HPDE6-E6E7 (cell line): ENCODE data around the gene NAPB.

Experiments used
- DNase-seq: peaks from one replicate; pipeline ENCODE4 v3.0.0; 2011; ENCODE audit warnings: missing footprints; ENCODE audit errors: extremely low spot score

The NAPB gene

DNA sequence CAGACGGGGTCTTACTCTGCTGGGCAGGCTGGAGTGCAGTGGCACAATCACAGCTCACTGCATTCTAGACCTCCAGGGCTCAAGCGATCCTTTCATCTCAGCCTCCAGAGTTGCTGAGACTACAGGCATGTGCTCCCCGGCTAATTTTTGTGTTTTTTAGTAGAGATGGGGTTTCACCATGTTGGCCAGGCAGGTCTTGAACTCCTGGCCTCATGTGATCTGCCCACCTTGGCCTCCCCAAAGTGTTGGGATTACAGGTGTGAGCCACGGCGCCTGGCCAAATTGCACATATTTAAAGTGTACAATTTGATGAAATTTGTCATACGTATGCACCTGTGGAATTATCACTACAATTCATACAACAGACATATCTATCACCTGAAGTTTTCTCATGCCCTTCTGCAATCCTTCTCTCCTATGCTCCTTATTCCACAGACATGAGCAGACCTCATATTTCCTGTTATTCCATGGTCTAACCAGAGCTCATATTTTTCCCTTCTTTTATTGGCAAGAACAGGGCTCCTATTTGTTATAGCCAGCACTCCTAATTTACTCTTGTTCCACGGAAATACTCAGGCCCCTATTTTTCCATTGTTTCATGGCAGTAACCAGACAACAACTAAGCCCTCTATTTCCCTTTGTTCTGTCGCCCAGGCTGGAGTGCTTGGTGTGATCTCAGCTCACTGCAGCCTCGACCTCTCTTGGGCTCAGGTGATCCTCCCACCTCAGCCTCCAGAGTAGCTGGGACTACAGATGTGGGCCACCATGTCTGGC is 16.0 kb upstream of the NAPB start:
- DNase-seq, result no peak

DNA sequence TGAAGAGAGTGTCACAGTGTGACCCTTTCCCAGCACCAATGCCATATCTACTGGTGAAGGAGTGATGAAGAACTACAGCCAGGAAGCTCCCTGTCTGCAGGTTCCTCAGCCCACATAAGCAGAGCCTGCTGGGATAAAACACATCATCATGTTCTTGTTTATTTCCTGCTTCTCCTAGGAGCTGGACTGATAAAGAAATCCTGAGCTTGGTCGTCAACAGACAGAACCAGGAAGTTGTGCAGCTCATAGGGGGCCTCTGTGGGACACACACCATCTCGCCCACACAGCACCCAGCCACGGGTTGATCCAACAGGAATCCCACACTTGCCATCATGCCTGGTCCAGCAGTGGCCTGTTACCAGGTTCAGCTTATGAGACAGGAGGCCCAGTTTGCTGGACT is 15.4 kb upstream of the NAPB start:
- no peak for DNase-seq

DNA sequence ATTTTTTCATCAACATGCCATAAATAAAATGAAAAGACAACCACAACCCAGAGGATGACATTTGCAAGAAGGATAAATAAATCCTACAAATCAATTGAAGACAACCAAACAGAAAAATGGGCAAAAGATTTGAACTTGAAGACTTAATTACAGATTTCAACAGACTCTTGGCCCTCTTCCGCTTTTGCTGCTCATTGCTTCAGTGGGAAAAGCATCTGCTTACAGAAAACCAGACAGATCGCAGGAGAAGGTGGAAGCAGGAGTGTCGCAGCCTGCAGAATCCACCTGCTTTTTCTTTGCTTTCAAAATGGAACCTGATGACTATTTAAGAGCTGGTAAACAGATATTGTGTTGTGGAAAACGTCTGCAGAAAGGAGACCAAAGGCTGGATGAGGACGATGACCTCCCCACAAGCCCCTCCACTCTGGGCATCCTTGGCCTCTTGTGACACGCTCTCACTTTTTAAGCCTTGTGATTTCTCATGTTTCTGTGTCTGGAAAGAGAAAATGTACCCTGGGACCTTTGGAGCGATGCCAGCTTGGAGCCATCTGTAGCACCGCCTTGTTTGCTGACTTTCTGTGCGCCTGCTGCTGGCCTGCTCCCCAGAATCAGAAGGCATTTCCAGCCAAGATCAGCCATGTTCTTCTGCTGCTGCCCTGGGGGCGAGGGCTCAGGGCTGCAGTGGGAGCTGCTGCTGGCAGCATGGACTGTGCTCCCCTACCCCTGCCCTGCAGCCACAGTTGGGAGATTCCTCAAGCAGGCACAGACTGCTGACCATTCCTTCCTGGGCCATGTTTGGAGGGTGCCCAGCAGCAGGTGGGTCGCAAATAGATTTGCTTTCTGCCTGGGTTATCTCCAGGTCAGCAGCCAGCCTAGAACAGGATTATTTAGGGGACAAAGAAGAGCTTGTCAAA is 14.6 kb upstream of the NAPB start:
- DNase-seq, result no peak

DNA sequence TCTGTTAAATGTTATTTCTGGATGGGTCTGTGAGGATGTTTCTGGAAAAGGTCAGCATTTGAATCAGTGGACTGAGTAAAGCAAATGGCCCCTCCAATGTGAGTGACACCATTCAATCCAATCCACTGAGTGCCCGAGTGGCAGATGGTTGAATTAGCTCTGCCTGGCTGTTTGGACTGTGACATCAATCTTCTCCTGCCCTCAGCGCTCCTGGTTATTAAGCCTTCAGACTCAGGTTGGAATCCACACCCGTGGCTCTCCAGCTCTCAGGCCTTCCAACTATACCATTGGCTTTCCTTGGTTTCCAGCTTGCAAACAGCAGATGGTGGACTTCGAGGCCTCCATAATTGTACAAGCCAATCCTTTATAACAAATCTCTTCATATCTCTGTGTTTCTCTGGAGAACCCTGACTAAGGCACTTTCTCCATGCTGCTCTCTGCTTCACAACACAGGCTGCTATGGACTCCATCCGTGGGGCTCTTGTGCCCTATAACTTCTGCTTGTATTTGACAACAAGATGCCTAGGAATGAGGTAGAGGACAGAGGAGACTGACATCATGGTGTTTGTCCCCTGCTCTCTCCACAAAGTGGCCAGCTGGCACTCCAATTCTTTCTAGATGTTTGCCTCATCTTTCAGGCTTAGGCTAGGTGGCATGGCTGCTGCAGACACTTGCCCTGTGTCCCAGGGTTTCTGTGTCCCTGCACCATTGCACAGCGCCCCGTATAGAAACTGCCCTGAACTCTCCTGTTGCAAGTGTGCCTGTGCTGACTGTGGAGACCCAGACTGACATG is 13.4 kb upstream of the NAPB start:
- DNase-seq, result no peak

DNA sequence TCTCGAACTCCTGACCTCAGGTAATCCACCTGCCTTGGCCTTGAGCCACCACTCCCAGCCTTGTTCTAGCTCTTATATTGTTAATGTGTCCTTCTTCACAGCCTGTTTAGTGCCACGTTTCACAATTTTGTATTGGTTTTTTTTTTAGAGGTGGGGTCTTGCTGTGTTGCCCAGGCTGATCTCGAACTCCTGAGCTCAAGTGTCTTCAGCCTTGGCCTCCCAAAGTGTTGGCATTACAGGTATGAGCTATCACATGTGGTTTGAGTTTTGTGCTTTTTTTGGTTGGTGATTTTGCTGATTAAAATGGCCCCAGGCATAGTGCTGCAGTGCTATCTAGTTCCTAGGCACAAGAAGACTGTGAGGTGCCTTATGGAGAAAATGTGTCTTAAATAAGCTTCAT is 12.3 kb upstream of the NAPB start:
- no peak for DNase-seq

DNA sequence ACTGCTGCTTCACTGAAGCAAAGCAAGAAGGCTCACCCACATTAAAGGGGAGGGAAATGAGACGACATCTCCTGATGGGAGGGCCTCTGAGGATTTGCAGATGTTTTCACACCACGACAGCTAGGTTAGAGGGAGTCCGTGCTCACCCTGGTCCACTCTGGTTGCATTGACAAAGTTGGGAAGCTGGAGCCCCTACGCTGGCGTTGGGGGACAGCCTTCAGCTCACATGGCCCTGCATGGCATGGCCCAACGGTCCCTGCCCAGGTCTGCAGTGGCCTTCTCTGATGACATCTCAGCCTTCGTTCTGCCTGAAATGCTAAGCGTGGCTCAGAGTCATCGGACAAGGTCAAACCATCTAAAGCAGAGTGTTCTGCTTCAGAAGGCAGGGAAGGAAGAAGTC is 3.8 kb upstream of the NAPB start:
- no peak for DNase-seq

DNA sequence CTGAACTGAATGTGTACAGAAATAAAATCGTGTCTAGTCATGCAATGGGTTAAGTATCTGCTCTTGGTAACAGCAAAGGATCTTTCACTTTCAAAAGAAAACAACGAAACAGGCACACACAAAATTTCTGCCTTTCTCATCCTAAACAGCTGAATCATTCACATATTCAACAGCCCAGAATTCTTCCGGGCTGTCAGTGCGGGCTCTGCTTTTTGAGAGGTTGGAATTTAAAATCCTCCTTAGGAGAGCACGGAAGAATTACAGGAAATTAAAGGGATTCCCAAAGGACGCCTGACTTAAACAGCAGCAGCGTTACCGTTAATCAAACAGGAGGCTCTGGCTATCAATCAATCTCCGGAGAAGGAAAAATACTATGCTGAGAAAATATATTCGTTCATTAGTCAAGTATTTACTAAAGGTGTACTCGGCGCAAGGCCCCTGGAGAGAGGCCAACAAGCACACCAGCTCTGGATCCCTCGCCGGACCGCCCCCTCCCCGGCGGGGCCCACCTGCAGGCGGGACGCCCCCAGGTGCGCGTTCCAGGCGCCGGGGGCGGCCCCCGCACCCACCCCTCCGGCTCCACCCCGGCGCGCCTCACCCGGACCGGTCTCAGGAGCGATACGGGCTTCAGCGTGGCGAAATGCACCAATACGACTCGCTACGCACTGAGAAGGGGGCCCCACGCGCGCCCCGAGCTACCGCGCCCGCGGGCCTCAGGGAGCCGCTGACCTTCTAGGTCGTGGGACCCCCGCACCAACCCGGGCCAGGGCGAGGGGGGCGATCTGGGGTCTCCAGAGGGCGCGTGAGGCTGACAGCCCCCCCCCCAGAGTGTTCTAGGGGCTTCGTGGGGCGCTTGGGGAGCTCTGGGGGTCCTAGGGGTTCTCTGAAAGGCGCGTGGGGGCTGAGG is 1.0 kb downstream of the NAPB start:
- DNase-seq, result peak; percentile 64

DNA sequence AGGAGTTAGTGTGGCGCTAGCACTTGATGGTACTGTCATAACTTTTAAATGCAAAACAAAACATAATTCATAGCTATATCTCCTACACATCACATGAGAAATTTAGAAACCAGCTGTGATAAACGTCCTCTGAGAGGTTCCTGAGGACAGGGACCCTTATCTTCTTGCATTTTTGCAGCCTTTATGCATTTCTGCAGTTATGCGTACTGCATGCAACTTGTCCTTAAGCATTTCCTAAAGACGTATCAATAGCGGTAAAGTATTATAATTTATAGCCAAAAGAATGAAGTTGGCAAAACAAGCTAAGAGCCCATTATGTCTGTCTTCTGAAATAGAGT is 1.7 kb downstream of the NAPB start:
- DNase-seq, result no peak

DNA sequence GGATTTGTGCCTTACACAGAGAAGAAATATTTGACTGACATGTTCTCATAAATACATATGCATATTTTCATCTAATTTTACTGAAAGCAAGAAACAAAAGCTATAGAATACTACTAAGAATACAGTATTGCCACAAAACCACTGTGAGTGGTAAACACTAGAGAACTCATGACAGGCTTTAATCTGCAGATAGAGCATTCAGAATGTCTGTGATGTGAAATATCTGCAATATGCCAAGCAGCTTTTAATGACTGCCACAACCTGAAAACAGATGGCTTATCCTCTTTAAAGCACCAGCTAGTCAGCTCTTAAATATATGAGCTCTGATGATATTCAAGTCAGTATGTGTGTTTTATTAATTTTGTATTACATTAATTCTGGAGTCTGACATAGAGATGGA is 3.4 kb downstream of the NAPB start:
- DNase-seq, result no peak

DNA sequence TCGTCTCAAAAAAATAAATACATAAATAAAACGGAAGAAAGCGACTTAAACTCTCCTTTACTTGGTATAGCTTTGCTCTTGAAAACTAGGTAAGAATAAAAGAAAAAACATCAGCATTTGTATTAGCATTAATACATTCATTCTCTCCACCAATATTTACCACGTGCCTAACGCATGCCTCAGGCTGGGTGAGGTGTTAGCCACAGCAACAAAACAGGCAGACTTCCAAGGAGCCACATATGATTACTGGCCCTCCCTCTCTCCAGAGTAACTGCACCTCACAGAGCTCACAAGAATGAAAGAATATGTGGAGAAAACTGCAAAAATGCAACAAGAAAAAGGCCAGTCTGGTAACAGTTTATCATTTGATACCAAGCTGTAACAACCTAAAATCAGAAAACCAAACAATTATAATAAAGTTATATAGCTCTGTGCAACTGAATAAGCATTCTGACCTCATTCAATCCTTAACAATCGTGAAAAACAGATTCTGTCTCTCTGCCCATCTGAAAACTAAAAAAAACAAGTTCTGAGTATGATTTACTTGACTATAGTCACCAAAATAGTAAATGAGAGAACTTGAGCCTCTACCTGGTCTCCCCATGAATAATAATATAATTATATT is 5.2 kb downstream of the NAPB start:
- peak; percentile 36 for DNase-seq

DNA sequence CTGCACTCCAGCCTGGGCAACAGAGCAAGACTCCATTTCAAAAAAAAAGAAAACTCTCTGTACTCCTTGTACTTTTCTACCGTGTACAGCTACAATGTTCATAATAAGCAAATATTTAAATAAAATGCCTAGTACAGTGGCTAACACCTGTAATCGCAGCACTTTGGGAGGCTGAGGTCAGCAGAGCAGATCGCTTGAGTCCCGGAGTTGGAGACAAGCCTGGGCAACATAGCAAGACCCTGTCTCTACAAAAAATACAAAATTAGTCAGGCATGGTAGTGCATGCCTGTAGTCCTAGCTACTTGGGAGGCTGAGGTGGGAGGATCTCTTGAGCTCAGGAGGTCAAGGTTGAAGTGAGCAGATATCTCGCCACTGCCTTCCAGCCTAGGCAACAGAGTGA is 5.7 kb downstream of the NAPB start:
- no peak for DNase-seq

DNA sequence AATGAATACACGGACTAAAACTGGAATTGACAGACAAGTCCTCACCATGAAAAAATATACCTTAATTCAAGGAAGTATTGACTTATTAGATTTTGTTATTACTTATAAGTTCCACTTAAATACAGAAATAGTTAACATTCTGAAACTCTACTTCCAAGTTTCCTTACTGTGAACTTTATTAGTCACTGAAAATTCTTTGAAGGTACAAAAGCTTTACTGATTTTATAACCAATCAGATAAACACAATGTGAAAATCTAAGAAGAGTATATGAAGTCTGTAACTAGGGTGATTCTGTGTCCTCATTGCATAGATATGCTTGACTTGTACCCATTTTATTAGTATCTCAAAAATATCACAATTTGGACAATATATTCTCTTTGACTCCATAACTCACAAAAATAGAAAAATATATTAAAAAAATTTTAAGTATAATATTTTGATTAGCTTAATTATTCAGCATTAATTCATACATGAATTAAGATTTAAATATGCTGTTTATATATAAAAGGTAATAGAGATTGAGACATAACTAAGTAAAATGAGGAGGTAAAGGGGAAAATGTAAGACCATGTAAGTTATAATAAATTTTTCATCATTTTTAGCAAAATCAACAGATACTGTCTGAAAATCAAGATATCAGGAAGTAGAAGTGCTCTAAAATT is 6.6 kb downstream of the NAPB start:
- DNase-seq, result no peak

DNA sequence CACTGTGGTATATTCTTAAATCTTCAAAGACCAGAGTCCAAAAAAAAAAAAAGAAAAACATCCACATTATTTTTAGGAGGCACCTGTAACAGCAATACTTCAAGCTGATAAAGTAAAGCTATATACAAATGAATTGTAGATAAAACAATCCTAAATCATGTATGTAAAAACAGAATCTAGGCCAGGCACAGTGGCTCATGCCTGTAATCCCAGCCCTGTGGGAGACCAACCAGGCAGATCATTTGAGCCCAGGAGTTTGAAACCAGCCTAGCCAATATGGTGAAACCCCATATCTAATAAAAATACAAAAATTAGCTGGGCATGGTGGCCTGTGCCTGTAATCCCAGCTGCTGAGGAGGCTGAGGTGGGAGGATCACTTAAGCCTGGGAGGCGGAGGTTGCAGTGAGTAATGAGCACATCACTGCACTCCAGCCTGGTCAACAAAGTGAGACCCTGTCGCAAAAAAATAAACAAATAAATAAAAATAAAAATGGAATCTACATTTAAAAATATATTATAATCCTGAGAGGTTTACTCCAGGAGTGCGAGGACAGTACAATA is 7.3 kb downstream of the NAPB start:
- no peak for DNase-seq

DNA sequence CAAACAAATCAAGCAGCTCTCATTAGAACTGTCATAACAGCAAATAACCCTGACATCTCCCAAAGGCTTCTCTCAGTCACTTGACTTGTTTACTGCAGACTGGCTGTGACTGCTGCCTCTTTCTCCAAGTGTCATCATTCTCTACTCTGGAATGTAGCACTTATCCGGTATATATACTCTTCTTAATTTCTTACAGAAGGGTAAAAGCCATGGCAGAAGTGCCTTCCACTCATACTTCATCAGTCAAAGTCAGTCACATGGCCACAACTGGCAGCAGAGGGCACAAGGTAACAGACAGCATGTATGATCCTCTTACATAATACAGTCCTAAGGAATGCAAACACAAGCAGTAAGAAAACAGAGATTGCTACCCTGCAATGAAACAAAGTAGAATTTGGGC is 9.3 kb downstream of the NAPB start:
- no peak for DNase-seq

DNA sequence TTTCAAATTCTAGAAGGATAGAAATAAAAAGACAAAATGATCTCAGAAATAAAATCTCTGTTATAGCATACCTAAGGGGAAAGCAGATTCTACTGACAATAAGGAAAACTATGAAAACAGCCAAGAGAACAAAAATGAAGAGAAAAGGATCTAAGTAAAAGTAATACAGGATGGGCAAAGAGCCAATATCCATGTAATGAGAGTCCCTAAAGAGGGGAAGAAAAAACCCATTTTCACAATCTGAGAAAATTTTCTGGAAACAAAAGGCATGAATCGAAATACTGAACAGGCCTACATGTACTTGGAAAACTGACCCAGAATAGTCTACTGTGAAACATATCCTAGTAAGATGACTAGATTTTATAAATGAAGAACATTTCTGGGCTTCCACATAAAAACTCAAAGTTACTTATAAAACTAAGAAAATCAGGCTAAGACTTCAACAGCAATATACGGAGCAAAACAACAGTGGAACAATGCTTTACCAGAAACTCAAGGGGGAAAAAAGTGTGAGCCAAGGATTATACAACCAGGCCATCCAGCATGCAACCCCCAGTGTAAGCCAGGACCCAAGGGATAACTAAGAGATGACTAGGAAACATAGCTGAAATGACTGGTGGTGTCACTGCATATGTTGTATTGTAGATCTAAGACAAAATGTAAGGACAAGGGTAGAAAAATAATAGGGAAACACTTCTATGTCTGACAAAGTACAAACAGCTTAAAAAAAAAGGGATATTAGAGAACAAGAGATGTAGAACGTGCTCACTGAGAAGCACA is 10.2 kb downstream of the NAPB start:
- DNase-seq, result no peak

DNA sequence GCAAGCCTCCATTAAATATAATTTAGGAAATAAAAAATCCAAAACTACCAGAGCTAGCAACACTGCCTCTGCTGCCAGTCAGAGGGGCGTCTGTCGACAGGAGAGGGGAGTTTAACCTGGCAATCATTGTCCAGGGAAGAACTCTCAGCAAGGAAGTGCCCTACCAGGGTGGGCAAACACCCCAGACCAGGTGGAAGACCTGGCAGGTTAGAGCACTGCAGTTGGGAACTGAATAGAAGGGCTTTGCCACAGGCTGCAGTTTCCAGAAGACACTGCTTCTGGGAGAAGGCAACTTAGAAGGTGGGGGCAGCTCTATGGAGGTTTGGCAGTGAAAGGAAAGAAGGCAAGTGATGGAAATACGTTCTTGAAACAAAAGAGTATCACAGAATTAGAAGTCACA is 11.5 kb downstream of the NAPB start:
- no peak for DNase-seq

DNA sequence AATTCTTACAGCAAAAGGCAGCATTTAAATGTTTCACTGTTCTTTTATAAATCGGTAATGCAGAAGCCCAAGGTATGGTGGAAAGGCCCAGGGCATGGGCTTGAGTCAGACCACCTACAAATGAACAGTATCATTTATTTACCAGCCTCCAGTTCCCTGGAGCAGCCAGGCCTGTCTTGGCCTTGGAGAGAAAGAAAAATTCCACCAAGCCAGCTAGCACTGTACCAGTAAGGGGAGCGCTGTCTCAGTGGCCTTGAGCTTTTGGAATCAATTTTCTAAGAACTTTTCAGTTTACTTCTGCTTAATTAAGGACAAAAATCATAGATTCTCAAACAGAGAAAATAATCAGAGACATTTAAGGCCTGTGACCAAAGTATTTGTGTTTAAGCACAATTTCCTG is 12.3 kb downstream of the NAPB start:
- DNase-seq, result no peak

DNA sequence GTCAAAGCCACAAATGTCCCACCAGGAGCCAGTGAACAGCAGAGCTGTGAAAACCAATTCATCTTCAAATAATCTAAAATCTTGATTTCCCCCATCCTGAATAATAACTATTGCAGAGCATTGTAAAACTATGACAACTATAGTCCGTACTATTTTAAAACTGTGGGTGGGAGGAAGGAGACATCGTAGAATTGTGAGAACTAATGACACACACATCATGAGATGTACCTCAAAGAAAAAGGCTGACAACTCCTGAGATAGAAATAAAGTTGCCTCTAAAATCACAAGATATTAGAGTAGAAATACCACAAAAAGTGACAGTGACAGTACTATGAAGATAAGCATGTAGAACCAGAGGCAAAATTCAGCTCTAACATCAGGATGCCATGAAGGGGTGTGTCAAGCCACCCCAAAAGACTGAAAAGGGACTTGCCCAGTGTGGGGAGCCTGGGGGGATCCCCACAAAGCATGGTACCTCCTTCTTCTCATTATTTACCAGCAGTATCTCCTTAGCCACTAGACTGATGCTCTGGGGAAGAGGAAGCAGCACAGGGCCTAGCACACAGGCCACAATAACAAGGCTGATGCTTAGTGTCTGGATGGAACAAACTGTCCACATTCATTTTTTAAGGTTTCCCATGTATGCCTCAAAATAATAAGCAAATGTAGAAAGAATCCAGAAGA is 13.4 kb downstream of the NAPB start:
- no peak for DNase-seq

DNA sequence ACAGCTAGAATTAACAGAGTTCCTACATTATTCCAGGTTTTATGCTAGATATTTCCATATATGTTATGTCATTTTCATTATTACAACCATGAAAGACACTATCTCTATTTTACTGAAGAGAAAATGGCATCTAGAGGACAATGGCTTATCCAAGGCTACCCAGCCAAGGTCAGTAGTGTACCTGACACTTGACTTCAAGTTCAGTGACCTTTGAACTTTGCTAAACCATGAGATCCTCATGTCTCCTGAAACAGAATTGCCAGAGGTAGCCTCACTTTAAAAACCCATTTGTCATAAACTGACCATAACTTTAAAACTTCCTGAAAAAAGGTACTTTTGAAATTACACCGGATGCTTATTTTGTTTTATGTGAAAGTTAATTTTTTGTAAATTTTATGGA is 14.4 kb downstream of the NAPB start:
- no peak for DNase-seq
